ENCODE data around the gene SARDH.

GRCh38 chr9:133768859-133769510 lies 30.8 kb upstream of the SARDH start:
- TF ChIP-seq ARNT (IDR thresholded peaks at IDR 0.05): no peak
- TF ChIP-seq TAF1 (IDR thresholded peaks at IDR 0.05; ENCODE audit: control insufficient read depth, extremely low read depth, insufficient read depth, low read length, severe bottlenecking): no peak
- TF ChIP-seq RAD21 (CRISPR knock-in tag; conservative IDR thresholded peaks at IDR 0.05 in 1 of 2, IDR thresholded peaks at IDR 0.05 in 1 of 2): peak in 1 of 2 experiments; percentile 58; a peak in 2 of 4 replicates
- no peak for TF ChIP-seq RAD51 (IDR thresholded peaks at IDR 0.05; ENCODE audit: borderline replicate concordance, low read depth)
- no peak for TF ChIP-seq ZNF121 (CRISPR knock-in tag; conservative IDR thresholded peaks at IDR 0.05)
- no peak for TF ChIP-seq ZNF79 (CRISPR knock-in tag; IDR thresholded peaks at IDR 0.05; ENCODE audit: low read depth)
- no peak for TF ChIP-seq MAFK (IDR thresholded peaks at IDR 0.05; ENCODE audit: low read length)
- TF ChIP-seq, protein P1, sequence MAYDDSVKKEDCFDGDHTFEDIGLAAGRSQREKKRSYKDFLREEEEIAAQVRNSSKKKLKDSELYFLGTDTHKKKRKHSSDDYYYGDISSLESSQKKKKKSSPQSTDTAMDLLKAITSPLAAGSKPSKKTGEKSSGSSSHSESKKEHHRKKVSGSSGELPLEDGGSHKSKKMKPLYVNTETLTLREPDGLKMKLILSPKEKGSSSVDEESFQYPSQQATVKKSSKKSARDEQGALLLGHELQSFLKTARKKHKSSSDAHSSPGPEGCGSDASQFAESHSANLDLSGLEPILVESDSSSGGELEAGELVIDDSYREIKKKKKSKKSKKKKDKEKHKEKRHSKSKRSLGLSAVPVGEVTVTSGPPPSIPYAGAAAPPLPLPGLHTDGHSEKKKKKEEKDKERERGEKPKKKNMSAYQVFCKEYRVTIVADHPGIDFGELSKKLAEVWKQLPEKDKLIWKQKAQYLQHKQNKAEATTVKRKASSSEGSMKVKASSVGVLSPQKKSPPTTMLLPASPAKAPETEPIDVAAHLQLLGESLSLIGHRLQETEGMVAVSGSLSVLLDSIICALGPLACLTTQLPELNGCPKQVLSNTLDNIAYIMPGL (CRISPR knock-in tag; IDR thresholded peaks at IDR 0.05): no peak
- TF ChIP-seq SMAD3 (CRISPR knock-in tag; conservative IDR thresholded peaks at IDR 0.05): no peak
- TF ChIP-seq EZH2 (IDR thresholded peaks at IDR 0.05; ENCODE audit: borderline replicate concordance, low read depth, low read length): no peak
- no peak for TF ChIP-seq SMAD4 (CRISPR knock-in tag; conservative IDR thresholded peaks at IDR 0.05)
- TF ChIP-seq MAZ (CRISPR knock-in tag; conservative IDR thresholded peaks at IDR 0.05 in 1 of 2, IDR thresholded peaks at IDR 0.05 in 1 of 2): no peak
- no peak for TF ChIP-seq HCFC1 (IDR thresholded peaks at IDR 0.05; ENCODE audit: low read depth, low read length)
